ENCODE measurements around the gene SPSB2.

Gene SPSB2

GRCh38 chr12:6849976-6850560 is 23.0 kb downstream of the SPSB2 start:
- no peak for DNase-seq

DNA sequence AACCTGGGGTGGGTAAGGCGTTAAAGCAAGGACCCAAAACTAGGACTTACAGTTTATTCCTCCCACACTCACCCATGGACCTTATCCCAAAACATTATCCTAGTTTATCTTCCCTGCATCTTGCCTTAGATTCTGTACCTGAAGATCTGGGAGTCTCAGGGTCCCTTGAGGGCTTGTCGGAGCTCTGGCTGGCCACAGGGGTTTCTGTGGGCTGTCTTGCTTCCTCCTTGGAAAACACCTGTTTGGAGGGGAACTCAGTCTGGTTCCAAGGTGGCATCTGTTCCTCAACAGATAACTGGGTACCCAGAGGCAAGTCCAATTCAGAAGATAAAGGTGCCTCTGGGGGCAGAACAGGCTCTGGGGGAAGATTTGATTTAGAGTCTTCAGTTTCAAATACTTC is 23.7 kb downstream of the SPSB2 start:
- DNase-seq = no peak

- DNase-seq = no peak
These were observed 25.4 kb downstream of the SPSB2 start for GRCh38 chr12:6847676-6848075.

DNA sequence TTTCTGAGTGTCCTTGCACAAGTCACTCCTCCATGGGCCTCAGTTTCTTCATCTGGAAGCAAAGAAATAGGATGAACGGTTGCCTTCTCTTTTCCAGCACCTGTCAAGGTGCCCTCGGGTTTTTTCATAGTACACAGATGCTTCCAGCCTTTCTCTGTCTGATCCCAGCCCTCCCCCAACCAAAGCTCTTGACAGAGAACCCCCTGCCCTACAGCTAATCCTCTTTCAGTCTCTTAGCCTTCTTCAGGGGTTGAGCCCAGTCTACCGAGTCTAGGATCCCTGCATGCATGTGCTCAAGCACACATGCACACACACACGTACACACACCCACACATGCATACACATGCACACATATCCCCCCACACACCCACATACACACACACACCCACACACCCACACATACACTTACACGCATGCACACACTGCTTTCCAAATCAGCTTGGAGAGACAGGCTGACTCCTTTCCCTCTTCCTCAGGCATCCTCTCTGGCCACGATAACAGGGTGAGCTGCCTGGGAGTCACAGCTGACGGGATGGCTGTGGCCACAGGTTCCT is 26.7 kb downstream of the SPSB2 start:
- no peak for DNase-seq

- no peak for DNase-seq
These were observed 27.7 kb downstream of the SPSB2 start for GRCh38 chr12:6845395-6845794.

- DNase-seq = no peak
These were observed 29.8 kb downstream of the SPSB2 start for GRCh38 chr12:6843118-6843902.

- DNase-seq = no peak
These were observed 31.0 kb downstream of the SPSB2 start for GRCh38 chr12:6842075-6842474.

- no peak for DNase-seq
These were observed 32.2 kb downstream of the SPSB2 start, which contains the start of gene GNB3 for GRCh38 chr12:6840761-6841515. Gene GNB3 (plus strand): TSS chr12:6840925. CDS start chr12:6841288, 363 bp downstream.

GRCh38 chr12:6840330-6840729 is 32.8 kb downstream of the SPSB2 start:
- DNase-seq = no peak

- no peak for DNase-seq
These were observed 33.5 kb downstream of the SPSB2 start for GRCh38 chr12:6839482-6840201.

DNA sequence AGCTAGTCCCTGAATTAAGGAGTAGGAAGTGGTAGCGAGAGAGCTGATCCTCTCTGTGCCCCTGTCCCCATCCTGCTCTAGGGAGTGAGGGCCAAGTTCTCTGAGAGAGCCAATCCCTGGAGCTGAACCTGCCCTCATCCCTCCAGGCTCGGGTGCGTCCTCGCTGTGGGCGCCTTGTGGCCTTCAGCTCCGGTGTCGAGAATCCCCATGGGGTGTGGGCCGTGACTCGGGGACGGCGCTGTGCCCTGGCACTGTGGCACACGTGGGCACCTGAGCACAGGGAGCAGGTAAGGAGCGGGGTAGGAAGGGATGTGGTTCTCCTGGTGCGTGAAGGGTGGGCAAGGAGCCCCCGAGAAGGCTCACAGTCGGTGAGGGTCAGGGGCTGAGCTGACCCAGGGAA is 34.2 kb downstream of the SPSB2 start:
- DNase-seq = no peak

DNA sequence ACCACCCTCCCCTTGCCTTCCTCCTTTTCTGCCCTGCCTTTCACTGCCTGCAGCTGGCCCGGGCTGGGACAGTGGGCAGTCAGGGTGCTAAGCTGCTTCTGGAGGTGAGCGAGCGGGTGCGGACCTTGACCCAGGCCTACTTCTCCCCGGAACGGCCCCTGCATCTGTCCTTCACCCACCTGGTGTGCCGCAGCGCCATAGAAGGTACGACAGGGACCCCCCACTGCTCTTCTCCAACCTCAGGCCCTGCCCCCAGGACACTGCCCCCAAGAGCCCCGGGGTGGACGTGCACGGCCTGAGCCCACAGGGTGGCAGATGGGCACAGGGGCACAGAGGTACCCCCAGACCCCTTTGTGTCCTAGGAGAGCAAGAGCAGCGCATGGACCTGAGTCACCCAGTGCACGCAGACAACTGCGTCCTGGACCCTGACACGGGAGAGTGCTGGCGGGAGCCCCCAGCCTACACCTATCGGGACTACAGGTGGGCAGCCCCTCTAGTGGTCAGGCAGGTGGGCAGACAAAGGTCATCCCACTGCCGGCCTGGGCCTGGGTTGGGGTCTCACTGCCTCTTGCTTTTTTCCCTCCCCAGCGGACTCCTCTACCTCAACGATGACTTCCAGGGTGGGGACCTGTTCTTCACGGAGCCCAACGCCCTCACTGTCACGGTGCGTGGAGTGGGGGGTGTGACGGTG is 35.6 kb downstream of the SPSB2 start:
- no peak for DNase-seq

- DNase-seq = no peak
These were observed 36.3 kb downstream of the SPSB2 start for GRCh38 chr12:6836851-6837250.

DNA sequence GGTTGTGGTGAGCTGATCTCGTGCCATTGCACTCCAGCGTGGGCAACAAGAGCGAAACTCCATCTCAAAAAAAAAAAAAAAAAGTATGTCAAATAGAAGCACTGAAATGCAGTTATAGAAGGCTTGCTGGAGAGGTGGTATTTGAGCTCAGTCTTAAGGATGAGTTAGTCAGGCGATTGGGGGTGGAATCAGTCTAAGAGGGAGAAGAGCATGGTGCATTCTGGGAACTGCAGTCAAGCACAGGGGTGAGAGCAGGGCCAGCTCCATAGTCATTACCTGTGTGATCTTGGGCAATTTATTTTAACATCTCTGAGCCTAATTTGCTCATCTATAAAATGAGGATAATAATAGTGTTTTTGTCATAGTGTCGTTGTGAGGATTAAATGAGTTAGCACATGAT is 38.2 kb downstream of the SPSB2 start:
- no peak for DNase-seq

DNA sequence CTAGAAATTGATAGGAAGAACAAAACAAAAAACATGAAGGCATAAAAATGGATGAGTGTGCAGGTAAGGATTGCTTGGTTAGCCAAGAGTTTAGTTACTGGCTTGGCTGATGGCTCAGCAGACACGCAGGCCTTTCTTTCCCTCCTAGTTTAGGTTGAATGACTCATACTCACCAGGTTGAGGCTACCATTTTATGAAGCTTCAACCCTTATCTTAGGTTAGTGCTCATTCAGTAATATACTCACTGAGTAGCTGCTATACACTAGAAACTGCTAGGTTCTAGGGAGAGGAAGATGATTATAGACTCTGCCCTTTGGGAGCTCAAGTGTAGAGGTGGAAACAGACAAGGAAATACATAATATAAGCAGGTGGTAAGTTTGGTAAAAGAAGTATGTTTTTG is 38.8 kb downstream of the SPSB2 start:
- DNase-seq = no peak

DNA sequence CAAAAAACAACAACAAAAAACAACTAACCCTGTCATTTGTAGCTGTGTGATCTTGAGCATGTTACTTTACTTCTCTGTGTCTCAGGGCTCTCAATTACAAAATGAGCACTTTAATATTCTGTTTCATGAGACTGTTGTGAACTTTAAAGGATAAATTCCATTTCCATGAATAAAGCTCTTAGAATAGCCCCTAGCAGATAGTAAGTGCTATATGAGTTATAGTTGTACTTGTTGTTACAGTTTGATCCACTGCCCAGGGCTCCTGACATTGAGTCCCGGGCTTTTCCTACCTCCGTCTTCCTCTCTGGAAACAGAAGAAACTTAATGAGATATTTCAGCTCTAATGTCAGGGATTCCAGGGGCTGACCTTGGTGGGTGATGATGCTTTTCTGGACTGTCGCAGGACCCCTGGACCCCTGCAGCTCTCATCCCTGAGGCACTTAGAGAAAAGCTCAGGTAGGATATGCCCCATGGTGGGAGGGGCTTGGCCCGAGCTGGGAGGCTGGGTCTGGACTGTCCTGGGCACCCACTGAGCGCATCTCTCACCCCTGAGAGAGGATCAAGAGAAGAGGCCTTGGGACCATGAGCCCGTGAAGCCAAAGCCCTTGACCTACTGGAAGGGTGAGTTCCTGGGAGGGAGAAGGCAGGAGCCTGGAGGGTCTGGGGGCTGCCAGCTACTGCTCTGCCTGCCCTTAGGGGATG is 39.8 kb downstream of the SPSB2 start:
- no peak for DNase-seq

GRCh38 chr12:6832125-6832524 is 41.0 kb downstream of the SPSB2 start:
- no peak for DNase-seq

- DNase-seq = no peak
These were observed 41.6 kb downstream of the SPSB2 start for GRCh38 chr12:6831450-6831995.

DNA sequence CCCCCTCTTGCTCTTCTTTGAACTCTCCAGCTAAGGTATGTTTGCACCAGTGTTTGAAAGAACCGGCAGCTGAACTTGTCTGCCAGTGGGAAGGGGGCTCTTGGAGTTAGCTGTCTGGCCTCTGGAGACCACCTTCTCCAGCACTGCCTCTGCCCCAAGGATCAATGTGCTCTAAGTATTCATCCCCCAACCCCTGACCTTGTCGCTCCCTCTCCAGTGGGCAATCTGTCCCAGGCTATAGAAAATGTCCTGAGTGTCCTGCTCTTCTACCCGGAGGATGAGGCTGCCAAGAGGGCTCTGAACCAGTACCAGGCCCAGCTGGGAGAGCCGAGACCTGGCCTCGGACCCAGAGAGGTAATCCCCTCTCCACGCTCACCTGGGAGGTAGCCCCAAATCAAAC is 42.1 kb downstream of the SPSB2 start:
- no peak for DNase-seq

GRCh38 chr12:6830286-6830890 is 42.7 kb downstream of the SPSB2 start:
- DNase-seq = no peak
